PC-9 (cell line): ENCODE measurements around the gene NXNL2. TPM values are rescaled to one million over a fixed set of nuclear protein-coding genes. Genes with fewer than 3 reads are reported as not detected.

Experiments used
- BruUV-seq: library from RNA; stranded (reverse); fragments of 400-500 nt; replicated peaks from 2 replicates; lab custom pipeline; 2021; lab: Mats Ljungman, UMichigan
- CTCF ChIA-PET: fragments of 300-600 bp; sonication (Branson Sonifier 250); formaldehyde crosslinking; loops from one replicate; lab custom pipeline; 2022; ENCODE audit warnings: antibody characterized with exemption; lab: Charles Lee
- POLR2A ChIA-PET: fragments of 300-600 bp; sonication (Branson Sonifier 250); formaldehyde crosslinking; loops from one replicate; lab custom pipeline; 2022; ENCODE audit warnings: antibody characterized with exemption; ENCODE audit not compliant: unreplicated experiment; lab: Charles Lee
- DNase-seq, 2 experiments: peaks; one replicate each; pipeline versions ENCODE4 v3.0.0 to v3.0.0-alpha.2; 2015 to 2022; ENCODE audit warnings: mixed read lengths in 1 of 2
- H2AFZ ChIP-seq: fragments of 200-600 bp; sonication (generic); 2 replicates; pipeline ENCODE4 v1.8.1; 2017; ENCODE audit warnings: antibody characterized with exemption
- H3F3A ChIP-seq: fragments of 200-600 bp; sonication (generic); 2 replicates; pipeline ENCODE4 v1.8.1; 2017; ENCODE audit warnings: antibody characterized with exemption, mild to moderate bottlenecking, low read depth; ENCODE audit not compliant: insufficient read depth
- H3K27ac ChIP-seq: fragments of 200-600 bp; sonication (generic); 2 replicates; pipeline ENCODE4 v1.6.1; 2016; ENCODE audit warnings: mixed run types
- H3K27me3 ChIP-seq: fragments of 200-600 bp; sonication (generic); 2 replicates; pipeline ENCODE4 v1.6.1; 2016; ENCODE audit warnings: low read depth, mixed run types; ENCODE audit not compliant: insufficient read depth
- H3K36me3 ChIP-seq: fragments of 200-600 bp; sonication (generic); 2 replicates; pipeline ENCODE4 v1.6.1; 2016; ENCODE audit warnings: low read depth, mixed run types
- H3K4me1 ChIP-seq: fragments of 200-600 bp; sonication (generic); replicated peaks from 2 replicates; pipeline ENCODE4 v1.6.1; 2016; ENCODE audit warnings: mixed run types; ENCODE audit not compliant: insufficient read depth
- H3K4me2 ChIP-seq: fragments of 200-600 bp; sonication (generic); 2 replicates; pipeline ENCODE4 v1.6.1; 2017; ENCODE audit warnings: mixed run types
- H3K4me3 ChIP-seq: fragments of 200-600 bp; sonication (generic); 2 replicates; pipeline ENCODE4 v1.6.1; 2016; ENCODE audit warnings: mixed run types
- H3K79me2 ChIP-seq: fragments of 200-600 bp; sonication (generic); 2 replicates; pipeline ENCODE4 v1.6.1; 2017; ENCODE audit warnings: low read depth, mixed run types
- H3K9me2 ChIP-seq: fragments of 200-600 bp; sonication (generic); 2 replicates; pipeline ENCODE4 v1.8.1; 2017; ENCODE audit warnings: mild to moderate bottlenecking; ENCODE audit not compliant: insufficient read depth
- H3K9me3 ChIP-seq: fragments of 200-600 bp; sonication (generic); 2 replicates; pipeline ENCODE4 v1.8.1; 2016; ENCODE audit warnings: low read depth; ENCODE audit not compliant: insufficient read depth
- H4K20me1 ChIP-seq: fragments of 200-600 bp; sonication (generic); 2 replicates; pipeline ENCODE4 v1.8.1; 2017; ENCODE audit not compliant: insufficient read depth
- CTCF ChIP-seq: fragments of 200-600 bp; sonication (generic); conservative IDR thresholded peaks from 2 replicates; pipeline ENCODE4 v1.6.1; 2017; ENCODE audit warnings: mixed run types, antibody characterized with exemption, mild to moderate bottlenecking, moderate library complexity
- EZH2 ChIP-seq: fragments of 200-600 bp; sonication (generic); IDR thresholded peaks from 2 replicates; pipeline ENCODE4 v1.8.0; 2017; ENCODE audit warnings: antibody characterized with exemption, low read depth
- intact Hi-C: fragments of 100-400 bp; cut with micrococcal nuclease; formaldehyde crosslinking; loops from one replicate; pipeline ENCODE4 v1.10.0; 2022; ENCODE audit not compliant: unreplicated experiment
- total RNA-seq: library from RNA; stranded (reverse); gene quantifications from 2 replicates; pipeline ENCODE4 v1.2.3, GENCODE V29; 2021

NXNL2 gene
- total RNA-seq, 1 experiment from 2014 or later, result 5.5 TPM

GRCh38 chr9:88572684-88573083 is 37.7 kb downstream of the NXNL2 start:
- Histone ChIP-seq H3K9me2 (no peaks in the 10 kb centered on the region), H3K27ac (no peak overlapping the region), H3K36me3 (no peaks in the 10 kb centered on the region), H3F3A (no peaks in the 10 kb centered on the region), H2AFZ (no peak overlapping the region), H3K9me3 (no peaks in the 10 kb centered on the region), H3K4me1 (no peaks in the 10 kb centered on the region), H3K4me3 (no peak overlapping the region), H3K27me3 (no peaks in the 10 kb centered on the region), H4K20me1 (no peaks in the 10 kb centered on the region), H3K4me2 (no peak overlapping the region), H3K79me2 (no peaks in the 10 kb centered on the region)
- CTCF ChIA-PET, result no interaction called here
- DNase-seq, result no peak
- TF ChIP-seq EZH2 (no peak), CTCF (no peak)
- POLR2A ChIA-PET, result no interaction called here
- no TSS peak for BruUV-seq
- intact Hi-C loops, result loop anchor here (10.0 kb wide), 1 partner anchor 888 kb away; no protein-coding TSS in a partner anchor

GRCh38 chr9:88574953-88575352 is 40.0 kb downstream of the NXNL2 start:
- no peak for DNase-seq
- no peak overlapping the region for H3K27ac ChIP-seq
- no peaks in the 10 kb centered on the region for H3K9me2 ChIP-seq
- H3K27me3 ChIP-seq, result no peaks in the 10 kb centered on the region
- ChIA-PET POLR2A (no interaction called here), CTCF (no interaction called here)
- BruUV-seq, result no TSS peak
- no peak overlapping the region for H3K4me3 ChIP-seq
- no peak overlapping the region for H2AFZ ChIP-seq
- intact Hi-C loops, result loop anchor here (5.0 to 10.0 kb wide), 4 partner anchors 188 to 890 kb away; partner anchors contain the start of gene SPIN1
- H3K4me2 ChIP-seq, result no peak overlapping the region
- H3K79me2 ChIP-seq, result no peaks in the 10 kb centered on the region
- H3K4me1 ChIP-seq, result peaks cover 4% of the 10 kb centered on the region; the same call in 1 of the 2 replicates
- H3K36me3 ChIP-seq, result no peaks in the 10 kb centered on the region
- TF ChIP-seq EZH2 (no peak), CTCF (no peak)
- no peaks in the 10 kb centered on the region for H3F3A ChIP-seq
- no peaks in the 10 kb centered on the region for H4K20me1 ChIP-seq
- no peaks in the 10 kb centered on the region for H3K9me3 ChIP-seq

- POLR2A ChIA-PET, result interaction anchor here (0.7 kb wide), 1 partner anchor 513 kb away, joined by 11 read pairs; no protein-coding TSS in a partner anchor
- H3K79me2 ChIP-seq, result no peaks in the 10 kb centered on the region
- CTCF ChIA-PET, result no interaction called here
- H3K4me3 ChIP-seq, result no peak overlapping the region
- no peaks in the 10 kb centered on the region for H3K9me3 ChIP-seq
- no peaks in the 10 kb centered on the region for H4K20me1 ChIP-seq
- no peak overlapping the region for H3K27ac ChIP-seq
- peaks cover 4% of the 10 kb centered on the region; the same call in 1 of the 2 replicates for H3K4me1 ChIP-seq
- no peaks in the 10 kb centered on the region for H3K36me3 ChIP-seq
- intact Hi-C loops, result loop anchor here (1.0 to 10.0 kb wide), 9 partner anchors 42 to 893 kb away; partner anchors contain the start of genes NXNL2 and SPIN1
- H3K27me3 ChIP-seq, result no peaks in the 10 kb centered on the region
- no TSS peak for BruUV-seq
- H3K9me2 ChIP-seq, result no peaks in the 10 kb centered on the region
- H2AFZ ChIP-seq, result no peak overlapping the region
- no peak for DNase-seq
- no peaks in the 10 kb centered on the region for H3F3A ChIP-seq
- H3K4me2 ChIP-seq, result no peak overlapping the region; the same call in 1 of the 2 replicates
- TF ChIP-seq CTCF (no peak), EZH2 (no peak)
Measured at GRCh38 chr9:88577256-88578120, 42.5 kb downstream of the NXNL2 start.
